CMK (cell line): Measurements from ENCODE around the gene ING5.
A peak's percentile ranks its signal among the peaks of the same experiment; 100 is the strongest.

Experiments
- DNase-seq: peaks from one replicate; pipeline ENCODE4 v3.0.0-alpha.2; 2010; ENCODE audit warnings: low read depth

ING5 gene

GRCh38 chr2:241706537-241706936 lies 4.7 kb downstream of the ING5 start:
- DNase-seq: no peak

GRCh38 chr2:241708879-241709278 lies 7.0 kb downstream of the ING5 start:
- DNase-seq: no peak

GRCh38 chr2:241719093-241719492 lies 17.3 kb downstream of the ING5 start:
- DNase-seq: no peak

GRCh38 chr2:241720099-241720498 lies 18.3 kb downstream of the ING5 start:
- DNase-seq: no peak

- no peak for DNase-seq
These were observed 18.7 kb downstream of the ING5 start for GRCh38 chr2:241720560-241720959.

GRCh38 chr2:241721852-241722251 lies 20.0 kb downstream of the ING5 start:
- DNase-seq: no peak

GRCh38 chr2:241722896-241723454 lies 21.1 kb downstream of the ING5 start:
- no peak for DNase-seq

- no peak for DNase-seq
These were observed 22.6 kb downstream of the ING5 start for GRCh38 chr2:241724259-241724974.

GRCh38 chr2:241724975-241725870 lies 23.4 kb downstream of the ING5 start:
- DNase-seq: no peak

- no peak for DNase-seq
These were observed 24.6 kb downstream of the ING5 start for GRCh38 chr2:241726459-241726858.

GRCh38 chr2:241728000-241728399 lies 26.2 kb downstream of the ING5 start:
- no peak for DNase-seq

- DNase-seq: no peak
These were observed 26.8 kb downstream of the ING5 start for GRCh38 chr2:241728627-241729026.

- DNase-seq: no peak
These were observed 28.0 kb downstream of the ING5 start for GRCh38 chr2:241729868-241730267.

GRCh38 chr2:241730671-241731293 lies 28.9 kb downstream of the ING5 start:
- peak; percentile 40 for DNase-seq

GRCh38 chr2:241732513-241733186 lies 30.8 kb downstream of the ING5 start:
- peak; percentile 27 for DNase-seq

GRCh38 chr2:241733391-241734207 lies 31.8 kb downstream of the ING5 start:
- no peak for DNase-seq

GRCh38 chr2:241734208-241734466 lies 32.3 kb downstream of the ING5 start:
- no peak for DNase-seq

- DNase-seq: peak; percentile 77
These were observed 32.8 kb downstream of the ING5 start, which contains the start of gene D2HGDH for GRCh38 chr2:241734467-241735208. D2HGDH (plus strand) TSS chr2:241734630; CDS start chr2:241735225, 595 bp downstream.

- DNase-seq: no peak
These were observed 34.3 kb downstream of the ING5 start for GRCh38 chr2:241736111-241736510.

- DNase-seq: no peak
These were observed 36.3 kb downstream of the ING5 start for GRCh38 chr2:241738040-241738686.
